Nephron progenitor cell (in vitro differentiated cells): ENCODE data around the gene MIOS.

Experiments used
- DNase-seq: peaks from one replicate; pipeline ENCODE4 v3.0.0; 2021
- H3K27ac Mint-ChIP-seq: 2 replicates; pipeline ENCODE4 v1.8.0; 2021; ENCODE audit warnings: mild to moderate bottlenecking, moderate library complexity, mixed read lengths
- H3K27me3 Mint-ChIP-seq: 2 replicates; pipeline ENCODE4 v1.8.0; 2021; ENCODE audit warnings: mild to moderate bottlenecking, low read depth, mixed read lengths; ENCODE audit not compliant: poor library complexity
- H3K36me3 Mint-ChIP-seq: 2 replicates; pipeline ENCODE4 v1.8.0; 2021; ENCODE audit warnings: low read depth, mixed read lengths
- H3K4me1 Mint-ChIP-seq: 2 replicates; pipeline ENCODE4 v1.8.0; 2021; ENCODE audit warnings: mixed read lengths
- H3K4me3 Mint-ChIP-seq: 2 replicates; pipeline ENCODE4 v1.8.0; 2021; ENCODE audit warnings: mild to moderate bottlenecking, moderate library complexity, mixed read lengths
- H3K9me3 Mint-ChIP-seq: 2 replicates; pipeline ENCODE4 v1.8.0; 2021; ENCODE audit warnings: mild to moderate bottlenecking, moderate library complexity, mixed read lengths
- TF ChIP-seq, protein P1 (sequence below): fragments of 200-600 bp; sonication (generic); IDR thresholded peaks from 2 replicates; pipeline ENCODE4 v1.5.0; 2021; ENCODE audit warnings: antibody characterized with exemption

The MIOS gene

DNA sequence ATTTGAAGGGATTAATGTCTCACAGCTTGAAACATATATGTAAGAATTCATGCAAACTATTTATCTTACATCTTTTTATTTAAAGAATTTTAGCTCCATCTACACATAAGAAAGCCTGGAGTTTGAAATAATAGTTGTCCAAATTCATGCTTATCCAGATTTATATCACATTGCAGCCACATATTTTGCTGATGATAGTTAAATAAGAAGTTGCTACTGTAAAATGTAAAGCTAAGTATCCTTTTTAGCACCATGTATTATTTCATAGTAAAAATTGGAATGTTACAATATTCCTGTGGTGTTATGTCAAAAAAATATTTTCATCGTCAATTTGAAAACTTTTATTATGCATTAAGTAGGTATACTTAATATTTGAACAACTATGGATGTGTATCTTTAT is 46.5 kb downstream of the MIOS start:
- TF ChIP-seq, protein P1, sequence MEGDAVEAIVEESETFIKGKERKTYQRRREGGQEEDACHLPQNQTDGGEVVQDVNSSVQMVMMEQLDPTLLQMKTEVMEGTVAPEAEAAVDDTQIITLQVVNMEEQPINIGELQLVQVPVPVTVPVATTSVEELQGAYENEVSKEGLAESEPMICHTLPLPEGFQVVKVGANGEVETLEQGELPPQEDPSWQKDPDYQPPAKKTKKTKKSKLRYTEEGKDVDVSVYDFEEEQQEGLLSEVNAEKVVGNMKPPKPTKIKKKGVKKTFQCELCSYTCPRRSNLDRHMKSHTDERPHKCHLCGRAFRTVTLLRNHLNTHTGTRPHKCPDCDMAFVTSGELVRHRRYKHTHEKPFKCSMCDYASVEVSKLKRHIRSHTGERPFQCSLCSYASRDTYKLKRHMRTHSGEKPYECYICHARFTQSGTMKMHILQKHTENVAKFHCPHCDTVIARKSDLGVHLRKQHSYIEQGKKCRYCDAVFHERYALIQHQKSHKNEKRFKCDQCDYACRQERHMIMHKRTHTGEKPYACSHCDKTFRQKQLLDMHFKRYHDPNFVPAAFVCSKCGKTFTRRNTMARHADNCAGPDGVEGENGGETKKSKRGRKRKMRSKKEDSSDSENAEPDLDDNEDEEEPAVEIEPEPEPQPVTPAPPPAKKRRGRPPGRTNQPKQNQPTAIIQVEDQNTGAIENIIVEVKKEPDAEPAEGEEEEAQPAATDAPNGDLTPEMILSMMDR: no peak
- no peak for DNase-seq
- no peaks in the 10 kb centered on the region for H3K27me3 Mint-ChIP-seq
- H3K9me3 Mint-ChIP-seq: no peaks in the 10 kb centered on the region
- no peak overlapping the region for H3K27ac Mint-ChIP-seq
- H3K4me3 Mint-ChIP-seq: no peak overlapping the region
- H3K4me1 Mint-ChIP-seq: no peaks in the 10 kb centered on the region
- no peaks in the 10 kb centered on the region for H3K36me3 Mint-ChIP-seq

DNA sequence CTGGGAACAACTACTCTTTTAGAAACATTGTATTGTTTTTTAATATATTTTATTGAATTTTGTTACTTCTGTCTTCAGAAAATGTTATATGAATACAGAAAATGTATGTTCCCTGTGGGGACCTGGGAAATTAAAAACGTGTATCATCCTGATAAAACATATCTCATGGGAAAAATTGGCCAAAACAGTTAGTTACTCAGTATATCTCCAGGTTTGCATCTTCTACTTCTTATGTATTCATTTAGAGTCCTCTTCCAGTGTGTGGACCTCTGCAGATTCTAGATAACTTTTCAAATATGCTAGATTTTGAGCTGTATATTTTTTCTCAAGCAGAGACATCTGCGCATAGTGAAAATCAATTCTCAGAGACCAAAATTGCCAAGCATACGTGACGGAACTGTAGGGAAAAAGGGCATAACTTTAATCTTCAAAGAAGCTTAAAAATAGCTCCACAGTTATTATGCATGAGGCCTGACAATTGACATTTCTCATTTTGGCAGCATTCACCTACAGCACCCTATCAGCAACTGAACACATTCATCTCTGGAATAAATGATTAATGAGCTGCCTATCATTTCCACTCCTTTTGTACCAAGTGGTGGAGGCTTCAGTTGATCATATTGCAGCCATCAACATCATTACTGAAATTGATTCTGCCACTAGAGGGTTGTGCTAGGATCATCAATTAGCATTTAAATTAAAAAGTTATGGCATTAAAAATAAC is 47.5 kb downstream of the MIOS start:
- Mint-ChIP-seq H3K9me3 (no peaks in the 10 kb centered on the region), H3K36me3 (no peaks in the 10 kb centered on the region), H3K4me3 (no peak overlapping the region), H3K27ac (no peak overlapping the region), H3K4me1 (no peaks in the 10 kb centered on the region), H3K27me3 (peaks cover 4% of the 10 kb centered on the region)
- TF ChIP-seq, protein P1: no peak
- no peak for DNase-seq

DNA sequence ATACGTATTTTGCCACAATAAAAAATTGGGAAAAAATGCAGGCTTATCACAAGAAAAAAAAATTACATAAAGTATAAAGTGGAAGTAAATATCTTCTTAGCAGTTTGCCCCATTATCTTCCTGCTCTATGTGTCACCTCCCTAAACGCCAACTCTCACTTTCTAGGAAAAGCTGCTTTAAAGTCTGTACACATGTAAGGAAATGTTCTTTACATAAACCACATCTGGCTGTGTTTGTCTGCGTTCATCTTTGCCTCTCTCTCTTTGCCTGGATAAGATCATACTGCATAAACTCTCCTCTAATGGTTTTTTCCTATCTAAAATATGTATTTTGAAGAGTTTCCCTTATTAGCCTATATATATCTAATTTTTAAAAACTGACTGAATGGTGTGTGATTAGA is 50.9 kb downstream of the MIOS start:
- H3K9me3 Mint-ChIP-seq: no peaks in the 10 kb centered on the region
- H3K36me3 Mint-ChIP-seq: no peaks in the 10 kb centered on the region
- H3K4me3 Mint-ChIP-seq: no peak overlapping the region
- TF ChIP-seq, protein P1: no peak
- peaks cover 7% of the 10 kb centered on the region for H3K27me3 Mint-ChIP-seq
- no peak for DNase-seq
- H3K27ac Mint-ChIP-seq: no peak overlapping the region
- no peaks in the 10 kb centered on the region for H3K4me1 Mint-ChIP-seq

DNA sequence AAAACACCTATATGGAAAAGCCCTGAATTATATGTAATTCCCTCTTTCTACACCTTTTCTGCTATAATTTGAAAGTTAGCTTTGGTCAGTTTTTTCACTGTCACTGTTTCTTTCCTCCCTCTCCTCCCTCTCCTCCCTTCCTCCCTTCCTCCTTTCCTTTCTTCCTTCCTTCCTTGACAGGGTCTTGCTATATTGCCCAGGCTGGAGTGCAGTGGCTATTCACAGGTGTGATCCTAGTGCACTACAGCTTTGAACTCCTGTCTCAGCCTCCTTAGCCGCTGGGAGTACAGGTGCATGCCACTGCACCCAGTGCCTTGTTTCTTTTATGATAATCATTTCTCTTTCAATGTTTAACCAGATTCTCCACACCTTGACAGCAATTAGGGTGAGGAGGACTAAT is 51.7 kb downstream of the MIOS start:
- H3K27me3 Mint-ChIP-seq: peaks cover 7% of the 10 kb centered on the region
- H3K36me3 Mint-ChIP-seq: no peaks in the 10 kb centered on the region
- DNase-seq: no peak
- H3K4me1 Mint-ChIP-seq: no peaks in the 10 kb centered on the region
- H3K4me3 Mint-ChIP-seq: no peak overlapping the region
- no peaks in the 10 kb centered on the region for H3K9me3 Mint-ChIP-seq
- TF ChIP-seq, protein P1: no peak
- no peak overlapping the region for H3K27ac Mint-ChIP-seq

DNA sequence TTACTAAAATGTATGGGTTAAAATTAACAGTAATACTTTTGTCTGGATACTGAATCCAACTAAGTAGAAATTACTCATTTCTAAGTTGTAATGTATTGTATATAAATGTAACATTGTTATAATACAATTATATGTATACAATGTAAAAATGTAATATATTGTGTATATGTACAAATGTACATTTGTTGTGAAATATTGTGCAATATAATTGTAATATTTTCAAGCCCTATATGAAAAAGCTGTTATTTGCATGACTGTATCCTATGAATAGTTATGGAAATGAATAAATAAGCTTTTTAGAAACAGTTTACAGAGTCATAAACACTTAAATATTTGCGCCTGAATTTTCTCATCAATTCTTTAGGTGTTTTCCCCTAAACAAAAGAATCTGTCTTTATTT is 53.6 kb downstream of the MIOS start:
- no peak overlapping the region for H3K4me3 Mint-ChIP-seq
- no peaks in the 10 kb centered on the region for H3K4me1 Mint-ChIP-seq
- DNase-seq: no peak
- no peaks in the 10 kb centered on the region for H3K36me3 Mint-ChIP-seq
- no peaks in the 10 kb centered on the region for H3K9me3 Mint-ChIP-seq
- no peak overlapping the region for H3K27ac Mint-ChIP-seq
- peaks cover 7% of the 10 kb centered on the region for H3K27me3 Mint-ChIP-seq
- TF ChIP-seq, protein P1: no peak

DNA sequence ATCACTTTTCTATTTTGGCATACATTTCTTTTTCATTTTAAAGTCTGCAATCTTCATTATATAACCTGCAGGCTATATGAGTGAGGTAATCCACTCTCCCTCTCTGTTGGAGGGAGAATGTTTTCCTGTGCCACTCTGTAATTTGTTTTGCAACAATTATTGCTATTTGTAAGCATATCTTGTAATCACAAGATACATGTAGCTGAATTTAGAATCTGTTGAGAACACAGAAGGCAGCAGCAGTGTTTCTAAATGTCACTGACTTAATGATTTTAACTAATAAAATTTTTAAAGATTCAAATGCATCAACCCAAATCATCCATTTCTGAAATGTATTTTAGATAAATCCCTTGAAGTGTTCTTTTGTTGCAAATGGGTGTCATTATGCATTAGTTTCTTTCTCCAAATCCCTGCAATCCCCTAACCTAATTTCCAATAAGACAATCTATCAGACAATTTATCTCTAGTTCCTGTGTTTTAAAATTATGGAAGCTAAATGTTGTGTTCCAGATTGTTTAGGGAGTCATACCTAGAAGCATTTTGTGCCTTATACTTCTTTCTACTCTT is 54.0 kb downstream of the MIOS start:
- no peak overlapping the region for H3K27ac Mint-ChIP-seq
- no peak for DNase-seq
- H3K36me3 Mint-ChIP-seq: no peaks in the 10 kb centered on the region
- TF ChIP-seq, protein P1: no peak
- no peak overlapping the region for H3K4me3 Mint-ChIP-seq
- peaks cover 2% of the 10 kb centered on the region for H3K9me3 Mint-ChIP-seq
- no peaks in the 10 kb centered on the region for H3K4me1 Mint-ChIP-seq
- H3K27me3 Mint-ChIP-seq: peaks cover 7% of the 10 kb centered on the region
